CD4-positive, alpha-beta memory T cell (primary cell): Measurements from ENCODE around the gene SLC45A1. TPM values are rescaled to one million over a fixed set of nuclear protein-coding genes. Genes with fewer than 3 reads are reported as not detected.

Source experiments
- CTCF ChIA-PET: fragments of 350-600 bp; sonication (Branson Sonifier 250); formaldehyde crosslinking; loops from one replicate; lab custom pipeline; 2021; ENCODE audit warnings: inconsistent platforms; ENCODE audit not compliant: partially characterized antibody; lab: Charles Lee
- POLR2A ChIA-PET: fragments of 350-600 bp; sonication (Branson Sonifier 250); formaldehyde crosslinking; loops from one replicate; lab custom pipeline; 2021; ENCODE audit not compliant: partially characterized antibody; lab: Charles Lee
- DNase-seq, 5 donors: peaks; one replicate each; pipeline versions ENCODE4 v3.0.0 to v3.0.0-alpha.2; 2020 to 2022; ENCODE audit warnings: mixed read lengths in 1 of 5
- H3K27ac ChIP-seq: one replicate; pipeline ENCODE4 v1.7.0; 2013; ENCODE audit warnings: low read depth, low read length
- H3K27me3 ChIP-seq: 2 replicates; pipeline ENCODE4 v1.7.0; 2013; ENCODE audit warnings: mild to moderate bottlenecking, low read length, moderate library complexity; ENCODE audit not compliant: insufficient read depth
- H3K36me3 ChIP-seq: 2 replicates; pipeline ENCODE4 v1.7.0; 2013; ENCODE audit warnings: mild to moderate bottlenecking, low read length, moderate library complexity; ENCODE audit not compliant: insufficient read depth
- H3K4me1 ChIP-seq: 2 replicates; pipeline ENCODE4 v1.7.0; 2013; ENCODE audit warnings: mild to moderate bottlenecking, low read length, moderate library complexity; ENCODE audit not compliant: insufficient read depth
- H3K4me3 ChIP-seq, 2 donors: one replicate each; pipeline ENCODE4 v1.7.0; 2013; ENCODE audit warnings: low read length in 2 of 2, mild to moderate bottlenecking in 1 of 2
- H3K9me3 ChIP-seq, 2 donors: one replicate each; pipeline ENCODE4 v1.7.0; 2013; ENCODE audit warnings: low read length in 2 of 2, control low read depth in 1 of 2; ENCODE audit not compliant: control insufficient read depth in 1 of 2
- H3K27ac Mint-ChIP-seq, 7 donors: one replicate each; pipeline ENCODE4 v1.8.0; 2020 to 2021; ENCODE audit warnings: mixed read lengths in 7 of 7, mild to moderate bottlenecking in 6 of 7, inconsistent platforms in 3 of 7, moderate library complexity in 3 of 7
- H3K27me3 Mint-ChIP-seq, 2 donors: one replicate each; pipeline ENCODE4 v1.8.0; 2020 to 2021; ENCODE audit warnings: mixed read lengths in 2 of 2
- H3K36me3 Mint-ChIP-seq, 2 donors: one replicate each; pipeline ENCODE4 v1.8.0; 2020 to 2021; ENCODE audit warnings: mixed read lengths in 2 of 2, inconsistent platforms in 1 of 2, mild to moderate bottlenecking in 1 of 2
- H3K4me1 Mint-ChIP-seq, 4 donors: one replicate each; pipeline ENCODE4 v1.8.0; 2020 to 2021; ENCODE audit warnings: mixed read lengths in 4 of 4, mild to moderate bottlenecking in 1 of 4
- H3K4me3 Mint-ChIP-seq, 8 donors: one replicate each; pipeline ENCODE4 v1.8.0; 2020 to 2021; ENCODE audit warnings: mixed read lengths in 8 of 8, mild to moderate bottlenecking in 7 of 8, moderate library complexity in 6 of 8, inconsistent platforms in 3 of 8
- H3K9me3 Mint-ChIP-seq, 8 donors: one replicate each; pipeline ENCODE4 v1.8.0; 2020 to 2021; ENCODE audit warnings: mixed read lengths in 8 of 8, mild to moderate bottlenecking in 5 of 8, inconsistent platforms in 3 of 8, moderate library complexity in 1 of 8
- intact Hi-C: fragments of 100-400 bp; cut with micrococcal nuclease; formaldehyde crosslinking; loops from one replicate; pipeline ENCODE4 v1.15.1; 2023
- polyA plus RNA-seq, 2 donors: library from polyadenylated mRNA; unstranded; fragments of 300-500 nt; fragmentation: Illumina TruSeq; gene quantifications; one replicate each; pipeline ENCODE4 v1.2.3, GENCODE V29; 2021
- total RNA-seq, 2 experiments: library from RNA; stranded (reverse); gene quantifications; one replicate each; pipeline ENCODE4 v1.2.3, GENCODE V29; 2021

The SLC45A1 gene
- total and polyA plus RNA-seq, 4 experiments from 2014 or later: 0.33 to 1.2 (median 0.73) TPM

GRCh38 chr1:8359617-8360481 is 41.9 kb downstream of the SLC45A1 start:
- ChIA-PET CTCF (interaction anchor here (1.0 kb wide), 1 partner anchor 366 kb away, joined by 3 read pairs; no protein-coding TSS in a partner anchor), POLR2A (interaction anchor here (0.6 kb wide), 1 partner anchor 518 kb away, joined by 3 read pairs; no protein-coding TSS in a partner anchor)
- H3K36me3 Mint-ChIP-seq: peaks cover 36 to 60% of the 10 kb centered on the region in 2 donors

GRCh38 chr1:8360493-8361197 is 42.7 kb downstream of the SLC45A1 start:
- Histone ChIP-seq H3K4me3 (no peak overlapping the region), H3K9me3 (no peaks in the 10 kb centered on the region), H3K27ac (no peak overlapping the region), H3K36me3 (peaks cover 89% of the 10 kb centered on the region), H3K4me1 (no peaks in the 10 kb centered on the region), H3K27me3 (no peaks in the 10 kb centered on the region)
- POLR2A ChIA-PET: no interaction called here
- Mint-ChIP-seq H3K27me3 (no peaks in the 10 kb centered on the region), H3K9me3 (peaks cover 0 to 2% (median 0%) of the 10 kb centered on the region in 8 donors), H3K27ac (no peak overlapping the region), H3K4me3 (no peak overlapping the region), H3K4me1 (peaks cover 0 to 6% (median 5%) of the 10 kb centered on the region in 4 donors), H3K36me3 (peaks cover 34 to 61% of the 10 kb centered on the region in 2 donors)
- intact Hi-C loops: no loop called here
- CTCF ChIA-PET: no interaction called here
- DNase-seq: no peak

More at GRCh38 chr1:8359617-8360481, 41.9 kb downstream of the SLC45A1 start:
- no peaks in the 10 kb centered on the region for H3K27me3 ChIP-seq
- H3K27ac ChIP-seq: no peak overlapping the region
- Mint-ChIP-seq H3K9me3 (peaks cover 0 to 2% (median 0%) of the 10 kb centered on the region in 8 donors), H3K4me3 (no peak overlapping the region), H3K4me1 (peaks cover 0 to 3% (median 0%) of the 10 kb centered on the region in 4 donors), H3K27me3 (no peaks in the 10 kb centered on the region), H3K27ac (peak overlapping the region in 2 of 7 donors; percentile 25 to 62)
- H3K4me3 ChIP-seq: no peak overlapping the region
- intact Hi-C loops: no loop called here
- H3K36me3 ChIP-seq: peaks cover 89% of the 10 kb centered on the region
- H3K9me3 ChIP-seq: no peaks in the 10 kb centered on the region
- DNase-seq: no peak
- H3K4me1 ChIP-seq: no peaks in the 10 kb centered on the region

DNA sequence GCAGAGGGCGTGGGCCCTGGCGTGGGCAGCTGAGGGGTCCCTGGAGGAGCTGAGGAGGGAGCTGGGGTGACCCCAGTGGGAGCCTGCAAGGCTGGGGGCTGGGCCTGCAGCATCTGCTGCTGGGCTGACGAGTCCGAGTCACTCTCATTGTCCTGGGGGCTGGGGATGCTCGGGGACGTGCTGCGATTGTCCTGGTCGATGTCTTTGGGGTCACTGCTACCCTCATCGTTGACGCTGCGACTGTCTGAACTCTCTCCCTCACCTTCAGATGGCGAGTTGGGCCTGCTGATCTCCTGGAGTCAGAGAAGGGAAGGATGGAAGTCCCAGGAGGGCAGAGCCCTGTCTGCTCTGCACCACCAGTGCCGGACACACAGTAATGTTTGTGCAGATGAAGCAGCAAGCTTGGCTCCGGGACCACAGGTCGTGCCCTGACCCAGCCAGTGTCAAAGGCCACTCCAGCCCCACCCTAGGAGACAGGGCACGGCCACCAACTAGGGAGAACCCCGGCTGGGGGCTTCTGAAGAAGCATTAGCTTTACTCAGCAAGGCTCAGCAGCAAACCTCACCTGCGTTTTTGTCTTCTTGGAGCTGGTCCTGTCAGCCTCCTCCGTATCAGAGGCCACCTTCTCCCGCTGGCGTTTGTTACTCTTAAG is 43.4 kb downstream of the SLC45A1 start:
- POLR2A ChIA-PET: no interaction called here
- Histone ChIP-seq H3K9me3 (no peaks in the 10 kb centered on the region), H3K36me3 (peaks cover 89% of the 10 kb centered on the region), H3K4me1 (no peaks in the 10 kb centered on the region), H3K27ac (no peak overlapping the region), H3K4me3 (no peak overlapping the region), H3K27me3 (no peaks in the 10 kb centered on the region)
- intact Hi-C loops: no loop called here
- Mint-ChIP-seq H3K27me3 (no peaks in the 10 kb centered on the region), H3K27ac (peak overlapping the region in 2 of 7 donors; percentile 37 to 68), H3K9me3 (peaks cover 0 to 2% (median 0%) of the 10 kb centered on the region in 8 donors), H3K36me3 (peaks cover 31 to 61% of the 10 kb centered on the region in 2 donors), H3K4me1 (peaks cover under 1 to 11% (median 5%) of the 10 kb centered on the region in 4 donors), H3K4me3 (no peak overlapping the region)
- no peak for DNase-seq
- CTCF ChIA-PET: no interaction called here

GRCh38 chr1:8362701-8363101 is 44.8 kb downstream of the SLC45A1 start:
- Histone ChIP-seq H3K4me3 (no peak overlapping the region), H3K27ac (no peak overlapping the region), H3K27me3 (no peaks in the 10 kb centered on the region), H3K4me1 (no peaks in the 10 kb centered on the region), H3K36me3 (peaks cover 77% of the 10 kb centered on the region), H3K9me3 (no peaks in the 10 kb centered on the region)
- CTCF ChIA-PET: no interaction called here
- POLR2A ChIA-PET: no interaction called here
- H3K27me3 Mint-ChIP-seq: no peaks in the 10 kb centered on the region
- intact Hi-C loops: no loop called here
- H3K36me3 Mint-ChIP-seq: peaks cover 28 to 60% of the 10 kb centered on the region in 2 donors
- H3K4me1 Mint-ChIP-seq: peaks cover 9 to 20% (median 13%) of the 10 kb centered on the region in 4 donors
- DNase-seq: no peak
- H3K27ac Mint-ChIP-seq: no peak overlapping the region
- H3K9me3 Mint-ChIP-seq: peaks cover 0 to 2% (median 0%) of the 10 kb centered on the region in 8 donors
- H3K4me3 Mint-ChIP-seq: no peak overlapping the region

GRCh38 chr1:8363186-8363766 is 45.4 kb downstream of the SLC45A1 start:
- Histone ChIP-seq H3K27ac (no peak overlapping the region), H3K9me3 (no peaks in the 10 kb centered on the region), H3K27me3 (no peaks in the 10 kb centered on the region), H3K36me3 (peaks cover 72% of the 10 kb centered on the region), H3K4me1 (no peaks in the 10 kb centered on the region), H3K4me3 (no peak overlapping the region)
- Mint-ChIP-seq H3K27me3 (no peaks in the 10 kb centered on the region), H3K9me3 (peaks cover 0 to 2% (median 0%) of the 10 kb centered on the region in 8 donors), H3K4me3 (no peak overlapping the region), H3K27ac (peak overlapping the region in 2 of 7 donors; percentile 24 to 61), H3K36me3 (peaks cover 24 to 56% of the 10 kb centered on the region in 2 donors), H3K4me1 (peaks cover 9 to 23% (median 14%) of the 10 kb centered on the region in 4 donors)
- ChIA-PET POLR2A (interaction anchor here (0.5 kb wide), 1 partner anchor 57 kb away, joined by 3 read pairs; no protein-coding TSS in a partner anchor), CTCF (no interaction called here)
- no peak for DNase-seq
- intact Hi-C loops: no loop called here

DNA sequence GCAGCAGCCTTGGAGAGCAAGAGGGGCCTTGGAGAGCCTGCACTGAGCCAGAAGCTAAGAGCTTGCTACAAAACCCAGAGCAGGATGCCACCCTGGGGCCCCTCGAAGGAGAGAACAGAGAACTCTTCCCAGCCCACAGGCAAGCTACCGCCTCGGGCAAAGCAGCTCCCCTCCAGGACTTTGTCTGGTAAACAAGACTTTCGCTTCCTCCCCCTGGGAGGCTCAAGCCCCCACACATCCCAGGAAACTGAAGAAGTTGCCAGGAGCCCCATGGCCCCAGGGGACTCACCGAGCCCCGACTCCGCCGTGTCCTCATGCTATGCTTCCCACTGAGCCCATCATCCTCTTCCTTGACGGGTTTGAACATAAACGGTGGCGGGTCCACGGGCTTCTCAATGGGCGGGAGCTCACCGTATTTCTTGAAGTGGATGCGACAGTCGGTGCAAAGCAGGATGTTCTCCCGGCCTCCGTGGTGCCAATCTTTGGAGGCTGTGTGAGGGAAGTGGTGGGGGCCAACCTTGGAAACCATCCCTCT is 45.9 kb downstream of the SLC45A1 start:
- intact Hi-C loops: no loop called here
- Mint-ChIP-seq H3K36me3 (peaks cover 24 to 53% of the 10 kb centered on the region in 2 donors), H3K4me3 (no peak overlapping the region), H3K27ac (peak overlapping the region in 1 of 7 donors; percentile 24), H3K4me1 (peaks cover 9 to 24% (median 15%) of the 10 kb centered on the region in 4 donors), H3K27me3 (no peaks in the 10 kb centered on the region), H3K9me3 (peaks cover 0 to 2% (median 0%) of the 10 kb centered on the region in 8 donors)
- ChIA-PET POLR2A (interaction anchor here (0.5 kb wide), 2 partner anchors 56 to 694 kb away, joined by 3 read pairs; no protein-coding TSS in a partner anchor), CTCF (no interaction called here)
- no peaks in the 10 kb centered on the region for H3K9me3 ChIP-seq
- H3K36me3 ChIP-seq: peaks cover 66% of the 10 kb centered on the region
- no peak for DNase-seq
- H3K4me3 ChIP-seq: no peak overlapping the region
- H3K27ac ChIP-seq: no peak overlapping the region
- H3K4me1 ChIP-seq: no peaks in the 10 kb centered on the region
- no peaks in the 10 kb centered on the region for H3K27me3 ChIP-seq
